ENCODE results near the gene RPP25L.

DNA sequence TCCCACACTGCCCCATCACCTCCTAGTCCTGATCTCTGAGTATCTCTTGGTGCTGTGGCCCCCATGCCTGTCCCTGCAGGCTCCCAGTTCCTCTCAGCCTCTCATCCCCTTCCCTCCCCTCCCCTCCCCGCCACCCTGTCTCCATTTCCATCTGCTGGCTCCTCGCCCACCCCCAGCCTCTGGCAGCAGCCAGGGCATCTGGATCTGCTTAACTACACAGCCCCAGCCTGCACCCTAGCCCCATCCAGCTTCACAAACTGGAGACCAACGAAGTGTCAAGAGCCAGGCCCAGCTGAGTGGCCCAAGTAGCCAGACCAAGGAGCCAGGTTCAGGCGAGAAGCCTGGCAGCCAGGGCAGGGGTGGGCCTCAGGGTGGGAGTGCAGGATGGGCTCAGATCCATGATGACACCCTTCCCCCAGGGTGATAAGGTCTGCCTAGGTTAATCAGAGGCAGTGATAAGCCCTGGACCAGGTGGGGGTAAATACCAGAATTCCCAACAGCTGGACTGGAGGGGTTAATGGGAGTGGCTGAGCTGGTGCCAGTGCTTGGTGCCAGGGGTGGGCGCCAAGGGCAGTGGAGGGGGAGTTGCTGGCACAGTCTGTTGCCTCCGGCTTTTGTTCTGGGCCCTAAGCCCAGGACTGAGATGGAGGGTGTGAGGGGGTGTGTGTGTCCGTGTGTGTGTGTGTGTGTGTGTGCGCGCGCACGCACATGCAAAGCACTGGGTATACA is 42.6 kb upstream of the RPP25L start:
- TF ChIP-seq, protein P1, sequence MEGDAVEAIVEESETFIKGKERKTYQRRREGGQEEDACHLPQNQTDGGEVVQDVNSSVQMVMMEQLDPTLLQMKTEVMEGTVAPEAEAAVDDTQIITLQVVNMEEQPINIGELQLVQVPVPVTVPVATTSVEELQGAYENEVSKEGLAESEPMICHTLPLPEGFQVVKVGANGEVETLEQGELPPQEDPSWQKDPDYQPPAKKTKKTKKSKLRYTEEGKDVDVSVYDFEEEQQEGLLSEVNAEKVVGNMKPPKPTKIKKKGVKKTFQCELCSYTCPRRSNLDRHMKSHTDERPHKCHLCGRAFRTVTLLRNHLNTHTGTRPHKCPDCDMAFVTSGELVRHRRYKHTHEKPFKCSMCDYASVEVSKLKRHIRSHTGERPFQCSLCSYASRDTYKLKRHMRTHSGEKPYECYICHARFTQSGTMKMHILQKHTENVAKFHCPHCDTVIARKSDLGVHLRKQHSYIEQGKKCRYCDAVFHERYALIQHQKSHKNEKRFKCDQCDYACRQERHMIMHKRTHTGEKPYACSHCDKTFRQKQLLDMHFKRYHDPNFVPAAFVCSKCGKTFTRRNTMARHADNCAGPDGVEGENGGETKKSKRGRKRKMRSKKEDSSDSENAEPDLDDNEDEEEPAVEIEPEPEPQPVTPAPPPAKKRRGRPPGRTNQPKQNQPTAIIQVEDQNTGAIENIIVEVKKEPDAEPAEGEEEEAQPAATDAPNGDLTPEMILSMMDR (conservative IDR thresholded peaks at IDR 0.05 in 1 of 2, IDR thresholded peaks at IDR 0.05 in 1 of 2; ENCODE audit: low read depth in 1 of 2, low read length in 2 of 2): no peak
- TF ChIP-seq EZH2 (IDR thresholded peaks at IDR 0.05; ENCODE audit: low read length, missing control alignments): no peak

Data from fibroblast of lung (primary cell).